ENCODE data around the gene NIN. TPM values are rescaled to one million over a fixed set of nuclear protein-coding genes. Genes with fewer than 3 reads are reported as not detected.
"Not testable (repeated sequence)": the region's sequence is repeated elsewhere in the genome, so short reads cannot be mapped to it uniquely, and the experiment has no call there.

The NIN gene
- total RNA-seq, 2 donors from 2014 or later: 14.3 to 20.5 TPM

DNA sequence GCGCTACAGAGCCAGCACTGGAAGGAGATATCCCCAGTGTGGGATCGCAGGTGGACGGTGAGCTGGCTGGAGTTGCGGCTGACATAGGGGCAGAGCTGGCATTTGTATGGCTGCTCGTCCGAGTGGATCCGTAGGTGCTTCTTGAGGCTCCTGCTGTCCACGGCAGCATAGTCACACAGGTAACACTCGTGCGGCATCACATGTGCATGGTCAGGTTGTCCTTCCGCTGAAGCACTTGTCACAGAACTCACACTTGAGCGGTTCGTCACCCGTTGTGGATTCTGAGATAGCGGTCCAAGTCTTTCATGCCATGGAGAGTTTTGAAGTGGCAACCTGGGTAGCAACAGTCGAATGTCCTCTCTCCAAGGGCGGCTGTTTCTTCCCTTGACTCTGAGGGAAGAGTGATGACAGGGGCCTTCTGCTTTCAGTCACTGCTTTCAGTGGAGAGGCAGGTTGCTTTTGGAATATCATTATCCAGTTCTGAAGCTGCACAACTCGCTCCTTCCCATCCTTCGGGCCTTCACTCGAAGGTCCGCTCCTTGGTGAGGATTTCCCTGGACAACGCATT lies 125.9 kb downstream of the NIN start:
- no peak for DNase-seq (ENCODE audit: low spot score)
- Histone ChIP-seq H3K27ac (no peak overlapping the region), H3K4me1 (replicated peaks) (no peaks in the 10 kb centered on the region), H3K9me3 (no peaks in the 10 kb centered on the region), H3K4me3 (no peak overlapping the region), H3K27me3 (replicated peaks; ENCODE audit: insufficient read depth) (no peaks in the 10 kb centered on the region), H3K36me3 (no peaks in the 10 kb centered on the region)
- WGBS: 95% methylated on average over 22 of the region's 22 CpGs
- TF ChIP-seq, protein P1, sequence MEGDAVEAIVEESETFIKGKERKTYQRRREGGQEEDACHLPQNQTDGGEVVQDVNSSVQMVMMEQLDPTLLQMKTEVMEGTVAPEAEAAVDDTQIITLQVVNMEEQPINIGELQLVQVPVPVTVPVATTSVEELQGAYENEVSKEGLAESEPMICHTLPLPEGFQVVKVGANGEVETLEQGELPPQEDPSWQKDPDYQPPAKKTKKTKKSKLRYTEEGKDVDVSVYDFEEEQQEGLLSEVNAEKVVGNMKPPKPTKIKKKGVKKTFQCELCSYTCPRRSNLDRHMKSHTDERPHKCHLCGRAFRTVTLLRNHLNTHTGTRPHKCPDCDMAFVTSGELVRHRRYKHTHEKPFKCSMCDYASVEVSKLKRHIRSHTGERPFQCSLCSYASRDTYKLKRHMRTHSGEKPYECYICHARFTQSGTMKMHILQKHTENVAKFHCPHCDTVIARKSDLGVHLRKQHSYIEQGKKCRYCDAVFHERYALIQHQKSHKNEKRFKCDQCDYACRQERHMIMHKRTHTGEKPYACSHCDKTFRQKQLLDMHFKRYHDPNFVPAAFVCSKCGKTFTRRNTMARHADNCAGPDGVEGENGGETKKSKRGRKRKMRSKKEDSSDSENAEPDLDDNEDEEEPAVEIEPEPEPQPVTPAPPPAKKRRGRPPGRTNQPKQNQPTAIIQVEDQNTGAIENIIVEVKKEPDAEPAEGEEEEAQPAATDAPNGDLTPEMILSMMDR (IDR thresholded peaks at IDR 0.05): no peak
- TF ChIP-seq POLR2A (IDR thresholded peaks at IDR 0.05) (no peak), POLR2AphosphoS5 (IDR thresholded peaks at IDR 0.05) (no peak)
- intact Hi-C loops (cut with DNase I): no loop called here

DNA sequence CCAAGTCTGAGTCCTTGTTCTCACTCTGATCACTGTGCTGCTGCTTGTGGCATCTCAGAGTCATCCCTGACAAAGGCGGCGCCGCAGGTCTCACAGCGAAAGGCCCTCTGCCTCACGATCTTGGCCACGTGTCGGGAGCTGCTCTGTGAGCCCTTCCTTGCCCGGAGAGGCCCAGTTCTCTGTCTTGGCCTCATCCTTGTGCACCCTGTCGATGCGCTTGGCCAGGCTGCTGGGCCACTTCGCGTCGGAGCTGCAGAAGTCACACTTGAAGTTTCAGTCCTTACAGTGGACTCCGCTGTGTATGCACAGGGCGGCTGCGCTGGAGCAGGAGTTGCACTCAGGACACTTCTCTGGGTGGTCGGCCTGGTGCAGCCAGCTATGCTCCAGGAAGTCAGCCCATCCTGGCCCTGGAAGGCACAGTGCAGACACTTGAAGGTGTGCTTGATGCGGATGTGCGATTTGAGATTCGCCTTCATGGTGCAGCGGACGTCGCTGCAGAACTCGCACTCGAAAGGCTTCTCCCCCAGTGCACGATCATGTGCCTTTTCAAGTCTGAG lies 126.4 kb downstream of the NIN start:
- intact Hi-C loops (cut with DNase I): no loop called here
- DNase-seq (ENCODE audit: low spot score): no peak
- H3K36me3 ChIP-seq: no peaks in the 10 kb centered on the region
- 96% methylated on average over 26 of the region's 26 CpGs for WGBS
- no peaks in the 10 kb centered on the region for H3K9me3 ChIP-seq
- H3K4me3 ChIP-seq: no peak overlapping the region
- H3K27ac ChIP-seq: no peak overlapping the region
- H3K4me1 ChIP-seq (replicated peaks): no peaks in the 10 kb centered on the region
- H3K27me3 ChIP-seq (replicated peaks; ENCODE audit: insufficient read depth): no peaks in the 10 kb centered on the region
- TF ChIP-seq POLR2AphosphoS5 (IDR thresholded peaks at IDR 0.05) (no peak), POLR2A (IDR thresholded peaks at IDR 0.05) (no peak)
- TF ChIP-seq, protein P1 (IDR thresholded peaks at IDR 0.05): no peak

DNA sequence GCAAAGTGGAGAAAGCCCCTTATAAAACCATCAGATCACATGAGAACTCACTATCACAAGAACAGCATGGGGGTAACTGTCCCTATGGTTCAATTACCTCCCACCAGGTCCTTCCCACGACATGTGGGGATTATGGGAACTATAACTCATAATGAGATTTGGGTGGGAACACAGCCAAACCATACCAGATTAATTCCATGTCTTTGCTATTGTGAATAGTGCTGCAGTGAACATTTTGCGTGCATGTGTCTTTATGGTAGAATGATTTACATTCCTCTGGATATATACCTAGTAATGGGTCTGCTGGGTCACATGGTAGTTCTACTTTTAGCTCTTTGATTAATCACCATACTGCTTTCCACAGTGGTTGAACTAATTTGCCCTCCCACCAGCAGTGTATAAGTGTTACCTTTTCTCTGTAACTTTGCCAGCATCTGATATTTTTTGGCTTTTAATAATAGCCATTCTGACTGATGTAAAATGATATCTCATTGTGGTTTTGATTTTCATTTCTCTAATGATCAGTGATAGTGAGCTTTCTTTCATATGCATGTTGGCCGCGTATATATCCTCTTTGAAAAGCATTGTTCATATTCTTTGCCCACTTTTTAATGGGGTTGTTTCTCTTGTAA lies 133.2 kb downstream of the NIN start:
- H3K4me1 ChIP-seq (replicated peaks): no peaks in the 10 kb centered on the region
- no peaks in the 10 kb centered on the region for H3K27me3 ChIP-seq (replicated peaks; ENCODE audit: insufficient read depth)
- H3K9me3 ChIP-seq: no peaks in the 10 kb centered on the region
- no peak overlapping the region for H3K4me3 ChIP-seq
- TF ChIP-seq, protein P1 (IDR thresholded peaks at IDR 0.05): no peak
- no peak for TF ChIP-seq POLR2AphosphoS5 (IDR thresholded peaks at IDR 0.05)
- TF ChIP-seq POLR2A (IDR thresholded peaks at IDR 0.05): no peak
- WGBS: 46% methylated on average over 4 of the region's 4 CpGs
- no peak for DNase-seq (ENCODE audit: low spot score)
- H3K27ac ChIP-seq: no peak overlapping the region
- H3K36me3 ChIP-seq: no peaks in the 10 kb centered on the region
- intact Hi-C loops (cut with DNase I): no loop called here

DNA sequence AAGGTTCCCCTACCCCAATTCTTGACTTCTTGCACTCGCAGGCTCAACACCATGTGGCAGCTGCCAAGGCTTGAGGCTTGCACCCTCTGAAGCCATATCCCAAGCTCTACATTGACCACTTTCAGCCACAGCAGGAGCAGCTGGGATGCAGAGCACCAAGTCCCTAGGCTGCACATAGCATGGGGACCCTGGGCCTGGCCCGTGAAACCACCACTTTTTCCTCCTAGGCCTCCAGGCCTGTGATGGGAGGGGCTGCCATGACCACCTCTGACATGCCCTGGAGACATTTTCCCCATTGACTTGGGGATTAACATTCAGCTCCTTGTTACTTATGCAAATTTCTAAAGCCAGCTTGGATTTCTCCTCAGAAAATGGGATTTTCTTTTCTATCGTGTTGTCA lies 136.7 kb downstream of the NIN start:
- intact Hi-C loops (cut with DNase I); DNase-seq (ENCODE audit: low spot score); H3K4me1 ChIP-seq (replicated peaks); H3K27ac ChIP-seq; H3K9me3 ChIP-seq; H3K27me3 ChIP-seq (replicated peaks; ENCODE audit: insufficient read depth); H3K4me3 ChIP-seq; H3K36me3 ChIP-seq: not testable (repeated sequence)
- WGBS: 99% methylated on average over 3 of the region's 3 CpGs

DNA sequence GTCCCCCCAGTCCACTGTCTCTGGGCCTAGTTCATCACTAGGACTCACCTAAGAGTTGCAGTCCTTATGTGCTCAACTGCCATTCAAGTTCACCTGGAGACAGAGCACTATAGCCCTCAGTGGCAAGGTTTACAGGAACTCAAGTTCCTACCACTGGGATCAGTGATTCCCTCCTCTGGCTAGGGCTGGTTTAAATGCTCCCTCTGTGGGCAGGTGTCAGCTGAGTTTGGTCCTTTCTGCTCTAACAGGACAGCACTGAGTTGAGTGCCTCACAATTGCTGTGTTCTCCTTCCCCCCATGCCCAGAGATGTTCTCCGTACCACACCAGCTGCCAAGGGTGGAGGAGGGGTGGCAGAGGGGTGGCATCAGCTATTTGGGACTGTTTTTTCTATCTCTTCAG lies 142.1 kb downstream of the NIN start:
- Histone ChIP-seq H3K27me3 (replicated peaks; ENCODE audit: insufficient read depth) (no peaks in the 10 kb centered on the region), H3K9me3 (no peaks in the 10 kb centered on the region), H3K36me3 (no peaks in the 10 kb centered on the region), H3K27ac (no peak overlapping the region), H3K4me3 (no peak overlapping the region), H3K4me1 (replicated peaks) (no peaks in the 10 kb centered on the region)
- 91% methylated on average over 1 of the region's 1 CpG for WGBS
- intact Hi-C loops (cut with DNase I): no loop called here
- DNase-seq (ENCODE audit: low spot score): no peak
- TF ChIP-seq POLR2AphosphoS5 (IDR thresholded peaks at IDR 0.05): no peak
- TF ChIP-seq, protein P1 (IDR thresholded peaks at IDR 0.05): no peak
- no peak for TF ChIP-seq POLR2A (IDR thresholded peaks at IDR 0.05)
